ENCODE results near the gene RNF145. TPM values are rescaled to one million over a fixed set of nuclear protein-coding genes. Genes with fewer than 3 reads are reported as not detected.

The RNF145 gene
- total and polyA plus RNA-seq, 10 of the 15 experiments (the other 5 are each of a cell fraction or from before 2014, with no cell fraction given): 9.7 to 58.1 (median 38.2) TPM

- TF ChIP-seq CEBPB (IDR thresholded peaks at IDR 0.05; ENCODE audit: borderline replicate concordance in 1 of 2, low read depth in 2 of 2, low read length in 2 of 2) (no peak), MEF2B (IDR thresholded peaks at IDR 0.05; ENCODE audit: partially characterized antibody, poor library complexity, severe bottlenecking) (no peak), STAT3 (IDR thresholded peaks at IDR 0.05; ENCODE audit: low read depth, low read length) (no peak), REST (IDR thresholded peaks at IDR 0.05; ENCODE audit: low read depth, low read length) (no peak), CBX5 (IDR thresholded peaks at IDR 0.05; ENCODE audit: low read depth) (no peak), CBFB (IDR thresholded peaks at IDR 0.05; ENCODE audit: low read depth) (peak; percentile 57; the same call in 1 of the 2 replicates), CTCF (IDR thresholded peaks at IDR 0.05 in 2 of 3, conservative IDR thresholded peaks at IDR 0.05 in 1 of 3; ENCODE audit: control insufficient read depth in 2 of 3, extremely low read depth in 1 of 3, insufficient read depth in 1 of 3, low read depth in 3 of 3, low read length in 3 of 3) (peak; percentile 79 to 83 (median 82)), TCF7 (IDR thresholded peaks at IDR 0.05; ENCODE audit: borderline replicate concordance) (no peak), LARP7 (IDR thresholded peaks at IDR 0.05) (no peak), CHD4 (IDR thresholded peaks at IDR 0.05) (no peak), MXI1 (IDR thresholded peaks at IDR 0.05; ENCODE audit: low read depth, low read length) (no peak), BRCA1 (IDR thresholded peaks at IDR 0.05; ENCODE audit: low read depth, low read length) (no peak), SMC3 (IDR thresholded peaks at IDR 0.05; ENCODE audit: borderline replicate concordance, low read length) (peak; percentile 87), FOS (IDR thresholded peaks at IDR 0.05; ENCODE audit: borderline replicate concordance, extremely low read depth, insufficient read length) (no peak), TCF3 (IDR thresholded peaks at IDR 0.05; ENCODE audit: borderline replicate concordance, insufficient read depth, low read depth, low read length) (no peak), GABPA (IDR thresholded peaks at IDR 0.05; ENCODE audit: low read depth) (no peak), RCOR1 (conservative IDR thresholded peaks at IDR 0.05; ENCODE audit: low read depth, low read length) (no peak), EED (IDR thresholded peaks at IDR 0.05; ENCODE audit: low read depth) (no peak), DPF2 (IDR thresholded peaks at IDR 0.05) (no peak), NR2C2 (IDR thresholded peaks at IDR 0.05; ENCODE audit: borderline replicate concordance, control insufficient read depth, insufficient read length, low read depth) (no peak), TBL1XR1 (IDR thresholded peaks at IDR 0.05; ENCODE audit: low read depth, low read length) (no peak), KLF5 (IDR thresholded peaks at IDR 0.05; ENCODE audit: partially characterized antibody) (no peak), STAT1 (conservative IDR thresholded peaks at IDR 0.05) (no peak), TAF1 (IDR thresholded peaks at IDR 0.05; ENCODE audit: borderline replicate concordance, low read depth, low read length) (no peak)
- TF ChIP-seq, protein P1, sequence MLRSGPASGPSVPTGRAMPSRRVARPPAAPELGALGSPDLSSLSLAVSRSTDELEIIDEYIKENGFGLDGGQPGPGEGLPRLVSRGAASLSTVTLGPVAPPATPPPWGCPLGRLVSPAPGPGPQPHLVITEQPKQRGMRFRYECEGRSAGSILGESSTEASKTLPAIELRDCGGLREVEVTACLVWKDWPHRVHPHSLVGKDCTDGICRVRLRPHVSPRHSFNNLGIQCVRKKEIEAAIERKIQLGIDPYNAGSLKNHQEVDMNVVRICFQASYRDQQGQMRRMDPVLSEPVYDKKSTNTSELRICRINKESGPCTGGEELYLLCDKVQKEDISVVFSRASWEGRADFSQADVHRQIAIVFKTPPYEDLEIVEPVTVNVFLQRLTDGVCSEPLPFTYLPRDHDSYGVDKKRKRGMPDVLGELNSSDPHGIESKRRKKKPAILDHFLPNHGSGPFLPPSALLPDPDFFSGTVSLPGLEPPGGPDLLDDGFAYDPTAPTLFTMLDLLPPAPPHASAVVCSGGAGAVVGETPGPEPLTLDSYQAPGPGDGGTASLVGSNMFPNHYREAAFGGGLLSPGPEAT (IDR thresholded peaks at IDR 0.05; ENCODE audit: low read depth): no peak
Observed at GRCh38 chr5:159156426-159157238, 52.7 kb downstream of the RNF145 start (continued).
